ENCODE measurements around the gene FOXA1. TPM values are rescaled to one million over a fixed set of nuclear protein-coding genes. Genes with fewer than 3 reads are reported as not detected.

Gene FOXA1
- total and polyA plus RNA-seq, 2 of the 8 experiments (the other 6 are each of a cell fraction or from before 2014, with no cell fraction given) = 0.08 to 0.20 TPM

- no peak overlapping the region for H3K4ac ChIP-seq (replicated peaks; ENCODE audit: insufficient read length, low read depth, low read length)
- no peaks in the 10 kb centered on the region for H3K79me2 ChIP-seq (ENCODE audit: control insufficient read depth in 1 of 2, insufficient read depth in 2 of 2, low read length in 2 of 2)
- H2BK12ac ChIP-seq (ENCODE audit: low read depth, low read length) = no peak overlapping the region
- ChIA-PET POLR2A (ENCODE audit: partially characterized antibody) (no interaction called here), CTCF (ENCODE audit: partially characterized antibody) (interaction anchor here (1.0 kb wide), 1 partner anchor 10 kb away, joined by 3 read pairs; no protein-coding TSS in a partner anchor)
- H3K4me1 ChIP-seq (replicated peaks in 1 of 4; ENCODE audit: control insufficient read depth in 3 of 4, insufficient read depth in 4 of 4, low read length in 3 of 4) = no peaks in the 10 kb centered on the region
- H2BK120ac ChIP-seq (replicated peaks; ENCODE audit: low read depth, low read length) = no peak overlapping the region
- FAIRE-seq (no peak), DNase-seq (ENCODE audit: low read depth in 1 of 2, low spot score in 2 of 2) (no peak)
- H3K27me3 ChIP-seq (replicated peaks in 1 of 4; ENCODE audit: control insufficient read depth in 3 of 4, extremely low read depth in 1 of 4, insufficient read depth in 3 of 4, low read length in 3 of 4) = no peaks in the 10 kb centered on the region
- H3K9ac ChIP-seq (replicated peaks in 1 of 4; ENCODE audit: extremely low read depth in 1 of 4, low read depth in 3 of 4, low read length in 3 of 4) = no peak overlapping the region
- no peaks in the 10 kb centered on the region for H3K79me1 ChIP-seq (ENCODE audit: low read depth, low read length)
- no peak overlapping the region for H2BK15ac ChIP-seq (ENCODE audit: low read length)
- H3K23ac ChIP-seq (ENCODE audit: insufficient read length) = no peak overlapping the region
- WGBS, 2 experiments (ENCODE audit: extremely low coverage in 1 of 2, insufficient coverage in 1 of 2, insufficient read length in 1 of 2, insufficient replicate concordance in 2 of 2, low coverage in 1 of 2, low lambda C conversion rate in 2 of 2, missing lambda C conversion rate in 1 of 2) = 92% methylated on average over 1 of the region's 1 CpG; no CpG with 5 or more reads in 1 of the 2 experiments
- no peaks in the 10 kb centered on the region for H4K20me1 ChIP-seq (replicated peaks in 1 of 2; ENCODE audit: control insufficient read depth in 1 of 2, insufficient read depth in 2 of 2, low read length in 2 of 2)
- no peak overlapping the region for H3K27ac ChIP-seq (ENCODE audit: low read depth, low read length)
- no peak overlapping the region for H3K18ac ChIP-seq (ENCODE audit: extremely low read depth, low read length)
- H3K36me3 ChIP-seq (ENCODE audit: control insufficient read depth in 2 of 4, insufficient read depth in 4 of 4, low read length in 3 of 4) = no peaks in the 10 kb centered on the region
- no peaks in the 10 kb centered on the region for H3K23me2 ChIP-seq (ENCODE audit: low read depth, low read length)
- no peak overlapping the region for H2AFZ ChIP-seq (ENCODE audit: low read length)
- no peak overlapping the region for H3K56ac ChIP-seq (replicated peaks; ENCODE audit: insufficient read length, low read depth, low read length)
- no peak overlapping the region for H4K5ac ChIP-seq (ENCODE audit: insufficient read length, low read depth, low read length)
- H3K4me2 ChIP-seq (ENCODE audit: insufficient read depth in 1 of 2, low read depth in 2 of 2, low read length in 2 of 2) = no peak overlapping the region
- H3K9me3 ChIP-seq (ENCODE audit: insufficient read depth in 2 of 2, low read depth in 1 of 2, low read length in 1 of 2) = no peaks in the 10 kb centered on the region
- H4K8ac ChIP-seq (ENCODE audit: extremely low read depth, insufficient read depth, low read length) = no peak overlapping the region
- no peak overlapping the region for H2AK5ac ChIP-seq (ENCODE audit: low read depth, low read length)
- H4K91ac ChIP-seq (replicated peaks; ENCODE audit: insufficient read length, low read length) = no peak overlapping the region
- H3K14ac ChIP-seq (ENCODE audit: insufficient read length) = no peak overlapping the region
- H2BK5ac ChIP-seq (ENCODE audit: low read depth, low read length) = no peak overlapping the region
- H2BK20ac ChIP-seq (ENCODE audit: low read length) = no peak overlapping the region
- H3K4me3 ChIP-seq (ENCODE audit: extremely low read depth in 1 of 4, insufficient read depth in 2 of 4, low read depth in 3 of 4, low read length in 4 of 4) = no peak overlapping the region
- no peak for TF ChIP-seq TCF12 (IDR thresholded peaks at IDR 0.05; ENCODE audit: low read depth, low read length)
- TF ChIP-seq JUND (IDR thresholded peaks at IDR 0.05; ENCODE audit: low read length) = no peak
- no peak for TF ChIP-seq ASH2L (IDR thresholded peaks at IDR 0.05; ENCODE audit: low read length)
- TF ChIP-seq SIN3A (conservative IDR thresholded peaks at IDR 0.05 in 1 of 2, IDR thresholded peaks at IDR 0.05 in 1 of 2; ENCODE audit: low read depth in 1 of 2, low read length in 2 of 2) = no peak
- TF ChIP-seq BCL11A (IDR thresholded peaks at IDR 0.05; ENCODE audit: low read depth in 2 of 2, low read length in 2 of 2) = no peak
- TF ChIP-seq CEBPB (IDR thresholded peaks at IDR 0.05; ENCODE audit: low read depth, low read length) = no peak
- no peak for TF ChIP-seq EZH2 (IDR thresholded peaks at IDR 0.05; ENCODE audit: low read depth, low read length, severe bottlenecking)
- TF ChIP-seq POU5F1 (IDR thresholded peaks at IDR 0.05; ENCODE audit: low read depth, low read length) = no peak
- TF ChIP-seq ZNF274 (IDR thresholded peaks at IDR 0.05; ENCODE audit: borderline replicate concordance, extremely low read depth, low read length) = no peak
- TF ChIP-seq, protein P1, sequence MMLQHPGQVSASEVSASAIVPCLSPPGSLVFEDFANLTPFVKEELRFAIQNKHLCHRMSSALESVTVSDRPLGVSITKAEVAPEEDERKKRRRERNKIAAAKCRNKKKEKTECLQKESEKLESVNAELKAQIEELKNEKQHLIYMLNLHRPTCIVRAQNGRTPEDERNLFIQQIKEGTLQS (IDR thresholded peaks at IDR 0.05; ENCODE audit: insufficient read depth, low read depth, low read length) = no peak
- TF ChIP-seq, protein P2, sequence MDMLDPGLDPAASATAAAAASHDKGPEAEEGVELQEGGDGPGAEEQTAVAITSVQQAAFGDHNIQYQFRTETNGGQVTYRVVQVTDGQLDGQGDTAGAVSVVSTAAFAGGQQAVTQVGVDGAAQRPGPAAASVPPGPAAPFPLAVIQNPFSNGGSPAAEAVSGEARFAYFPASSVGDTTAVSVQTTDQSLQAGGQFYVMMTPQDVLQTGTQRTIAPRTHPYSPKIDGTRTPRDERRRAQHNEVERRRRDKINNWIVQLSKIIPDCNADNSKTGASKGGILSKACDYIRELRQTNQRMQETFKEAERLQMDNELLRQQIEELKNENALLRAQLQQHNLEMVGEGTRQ (IDR thresholded peaks at IDR 0.05; ENCODE audit: low read length) = no peak
- TF ChIP-seq SP4 (IDR thresholded peaks at IDR 0.05; ENCODE audit: low read length) = no peak
These were observed 46.1 kb upstream of the FOXA1 start for GRCh38 chr14:37641117-37641516.
